GM19452 (cell line): ENCODE results near the gene ZNF77.
"Not testable (repeated sequence)": the region's sequence is repeated elsewhere in the genome, so short reads cannot be mapped to it uniquely, and the experiment has no call there.

Experiments used
- ATAC-seq: cut with Tn5 transposase; IDR thresholded peaks from one replicate; pipeline ENCODE4 v1.9.1; 2021; ENCODE audit not compliant: unreplicated experiment

ZNF77 gene

GRCh38 chr19:2922987-2923386 is 21.8 kb downstream of the ZNF77 start:
- ATAC-seq, result no peak

GRCh38 chr19:2917275-2918184 is 27.2 kb downstream of the ZNF77 start:
- ATAC-seq, result no peak

- no peak for ATAC-seq
Measured at GRCh38 chr19:2912306-2912705, 32.5 kb downstream of the ZNF77 start.

- no peak for ATAC-seq
Measured at GRCh38 chr19:2906631-2907195, 38.1 kb downstream of the ZNF77 start.

GRCh38 chr19:2905918-2906519 is 38.8 kb downstream of the ZNF77 start:
- no peak for ATAC-seq

GRCh38 chr19:2903326-2903725 is 41.4 kb downstream of the ZNF77 start:
- not testable (repeated sequence) for ATAC-seq

GRCh38 chr19:2902590-2903218 is 42.1 kb downstream of the ZNF77 start:
- no peak for ATAC-seq

GRCh38 chr19:2900296-2901252 is 44.2 kb downstream of the ZNF77 start, which contains the start of gene ZNF57:
ZNF57 (plus strand) TSS chr19:2900928; CDS start chr19:2901046, 118 bp downstream.
- ATAC-seq, result peak; percentile 85

GRCh38 chr19:2896694-2897093 is 48.1 kb downstream of the ZNF77 start:
- ATAC-seq, result no peak

- not testable (repeated sequence) for ATAC-seq
Measured at GRCh38 chr19:2890531-2890930, 54.2 kb downstream of the ZNF77 start.

GRCh38 chr19:2888731-2889224 is 56.0 kb downstream of the ZNF77 start:
- ATAC-seq, result no peak

GRCh38 chr19:2887391-2887914 is 57.3 kb downstream of the ZNF77 start:
- no peak for ATAC-seq

- no peak for ATAC-seq
Measured at GRCh38 chr19:2885736-2886135, 59.0 kb downstream of the ZNF77 start.

GRCh38 chr19:2883686-2884439 is 60.9 kb downstream of the ZNF77 start:
- no peak for ATAC-seq
